Suprapubic skin (tissue), 4 donors: ENCODE measurements around the gene RPS18. TPM values are rescaled to one million over a fixed set of nuclear protein-coding genes. Genes with fewer than 3 reads are reported as not detected.

Source experiments
- DNase-seq, 2 donors: peaks; one replicate each; pipeline ENCODE4 v3.0.0-alpha.2; 2019; ENCODE audit warnings: low spot score in 2 of 2
- H3K27ac ChIP-seq: fragments of 200-600 bp; sonication (generic); one replicate; pipeline ENCODE4 v1.5.1; 2019
- H3K27me3 ChIP-seq: fragments of 200-600 bp; sonication (generic); one replicate; pipeline ENCODE4 v1.5.1; 2019
- H3K36me3 ChIP-seq: fragments of 200-600 bp; sonication (generic); one replicate; pipeline ENCODE4 v1.5.1; 2019
- H3K4me1 ChIP-seq: fragments of 200-600 bp; sonication (generic); one replicate; pipeline ENCODE4 v1.5.1; 2019
- H3K4me3 ChIP-seq: fragments of 200-600 bp; sonication (generic); one replicate; pipeline ENCODE4 v1.5.1; 2019; ENCODE audit warnings: mild to moderate bottlenecking
- H3K9me3 ChIP-seq: fragments of 200-600 bp; sonication (generic); one replicate; pipeline ENCODE4 v1.5.1; 2019
- EP300 ChIP-seq: sonication (generic); formaldehyde crosslinking; IDR thresholded peaks from one replicate; pipeline ENCODE4 v1.6.1; 2017; ENCODE audit warnings: antibody characterized with exemption
- POLR2A ChIP-seq, 2 donors: fragments of 450-650 bp; IDR thresholded peaks; one replicate each; pipeline ENCODE4 v1.6.1; 2017; ENCODE audit warnings: antibody characterized with exemption in 2 of 2, mild to moderate bottlenecking in 2 of 2, moderate library complexity in 2 of 2
- POLR2AphosphoS5 ChIP-seq, 3 donors: sonication (generic); formaldehyde crosslinking; IDR thresholded peaks; one replicate each; pipeline ENCODE4 v1.6.1; 2017; ENCODE audit warnings: antibody characterized with exemption in 3 of 3
- WGBS: methylation state at CpG from one replicate; pipeline ENCODE4 v1.1.5; 2018; 5-methylcytosine and 5-hydroxymethylcytosine counted together
- total RNA-seq, 4 donors: library from RNA; depleted of rRNA; stranded (reverse); fragments of >200 nt; gene quantifications; one replicate each; pipeline ENCODE4 v1.1.0, GENCODE V29; 2016
- TF ChIP-seq, protein P1 (sequence below), 2 donors: fragments of 200-600 bp in 1 of 2; fragments of 450-650 bp in 1 of 2; sonication (generic) in 1 of 2; IDR thresholded peaks; one replicate each; pipeline ENCODE4 v1.5.1; 2016 to 2019; ENCODE audit warnings: antibody characterized with exemption in 2 of 2, mild to moderate bottlenecking in 1 of 2, moderate library complexity in 1 of 2

Gene RPS18
- total RNA-seq, 4 donors from 2014 or later = 2,261 to 4,381 (median 4,042) TPM

DNA sequence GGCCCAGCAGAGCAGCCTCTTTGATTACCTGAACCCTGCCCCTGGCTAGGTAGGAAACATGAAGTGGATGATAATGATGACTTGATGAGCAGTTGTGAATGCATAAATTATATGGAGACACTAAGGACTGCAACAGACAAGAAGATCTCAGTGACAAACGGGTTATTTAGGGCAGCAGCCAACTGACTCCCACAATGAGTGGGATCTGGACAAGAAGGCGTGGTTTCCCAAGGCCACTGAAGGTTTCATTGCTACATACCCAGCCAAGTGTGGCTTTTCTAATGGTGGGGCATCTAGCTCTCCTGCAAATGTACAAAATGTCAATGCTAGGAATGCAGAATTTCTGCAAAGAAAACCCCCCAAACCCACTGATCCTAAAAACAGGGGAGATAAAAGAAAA, 34.1 kb upstream of the RPS18 start:
- H3K27ac ChIP-seq = no peak overlapping the region
- H3K9me3 ChIP-seq = no peaks in the 10 kb centered on the region
- H3K4me3 ChIP-seq = no peak overlapping the region
- no peak for DNase-seq
- no peaks in the 10 kb centered on the region for H3K4me1 ChIP-seq
- WGBS = 63% methylated on average over 2 of the region's 2 CpGs
- H3K36me3 ChIP-seq = no peaks in the 10 kb centered on the region
- TF ChIP-seq, protein P1, sequence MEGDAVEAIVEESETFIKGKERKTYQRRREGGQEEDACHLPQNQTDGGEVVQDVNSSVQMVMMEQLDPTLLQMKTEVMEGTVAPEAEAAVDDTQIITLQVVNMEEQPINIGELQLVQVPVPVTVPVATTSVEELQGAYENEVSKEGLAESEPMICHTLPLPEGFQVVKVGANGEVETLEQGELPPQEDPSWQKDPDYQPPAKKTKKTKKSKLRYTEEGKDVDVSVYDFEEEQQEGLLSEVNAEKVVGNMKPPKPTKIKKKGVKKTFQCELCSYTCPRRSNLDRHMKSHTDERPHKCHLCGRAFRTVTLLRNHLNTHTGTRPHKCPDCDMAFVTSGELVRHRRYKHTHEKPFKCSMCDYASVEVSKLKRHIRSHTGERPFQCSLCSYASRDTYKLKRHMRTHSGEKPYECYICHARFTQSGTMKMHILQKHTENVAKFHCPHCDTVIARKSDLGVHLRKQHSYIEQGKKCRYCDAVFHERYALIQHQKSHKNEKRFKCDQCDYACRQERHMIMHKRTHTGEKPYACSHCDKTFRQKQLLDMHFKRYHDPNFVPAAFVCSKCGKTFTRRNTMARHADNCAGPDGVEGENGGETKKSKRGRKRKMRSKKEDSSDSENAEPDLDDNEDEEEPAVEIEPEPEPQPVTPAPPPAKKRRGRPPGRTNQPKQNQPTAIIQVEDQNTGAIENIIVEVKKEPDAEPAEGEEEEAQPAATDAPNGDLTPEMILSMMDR (IDR thresholded peaks at IDR 0.05) = no peak
- TF ChIP-seq POLR2A (IDR thresholded peaks at IDR 0.05) (no peak), EP300 (no peak), POLR2AphosphoS5 (IDR thresholded peaks at IDR 0.05) (no peak)
- peaks cover 34% of the 10 kb centered on the region for H3K27me3 ChIP-seq

GRCh38 chr6:33241968-33242367, 29.9 kb upstream of the RPS18 start:
- no peaks in the 10 kb centered on the region for H3K4me1 ChIP-seq
- TF ChIP-seq POLR2AphosphoS5 (IDR thresholded peaks at IDR 0.05) (no peak), EP300 (no peak), POLR2A (IDR thresholded peaks at IDR 0.05) (no peak)
- TF ChIP-seq, protein P1 (IDR thresholded peaks at IDR 0.05) = no peak
- H3K4me3 ChIP-seq = no peak overlapping the region
- H3K36me3 ChIP-seq = no peaks in the 10 kb centered on the region
- no peak for DNase-seq
- peaks cover 16% of the 10 kb centered on the region for H3K27me3 ChIP-seq
- WGBS = 53% methylated on average over 3 of the region's 3 CpGs
- H3K27ac ChIP-seq = no peak overlapping the region
- H3K9me3 ChIP-seq = no peaks in the 10 kb centered on the region

GRCh38 chr6:33243476-33243875, 28.4 kb upstream of the RPS18 start:
- peaks cover 16% of the 10 kb centered on the region for H3K27me3 ChIP-seq
- DNase-seq = no peak
- H3K9me3 ChIP-seq = no peaks in the 10 kb centered on the region
- no peak overlapping the region for H3K27ac ChIP-seq
- H3K4me1 ChIP-seq = peaks cover 10% of the 10 kb centered on the region
- H3K4me3 ChIP-seq = no peak overlapping the region
- 25% methylated on average over 1 of the region's 1 CpG for WGBS
- TF ChIP-seq EP300 = no peak
- TF ChIP-seq, protein P1 (IDR thresholded peaks at IDR 0.05) = no peak
- TF ChIP-seq POLR2A (IDR thresholded peaks at IDR 0.05) = no peak
- no peak for TF ChIP-seq POLR2AphosphoS5 (IDR thresholded peaks at IDR 0.05)
- H3K36me3 ChIP-seq = no peaks in the 10 kb centered on the region

DNA sequence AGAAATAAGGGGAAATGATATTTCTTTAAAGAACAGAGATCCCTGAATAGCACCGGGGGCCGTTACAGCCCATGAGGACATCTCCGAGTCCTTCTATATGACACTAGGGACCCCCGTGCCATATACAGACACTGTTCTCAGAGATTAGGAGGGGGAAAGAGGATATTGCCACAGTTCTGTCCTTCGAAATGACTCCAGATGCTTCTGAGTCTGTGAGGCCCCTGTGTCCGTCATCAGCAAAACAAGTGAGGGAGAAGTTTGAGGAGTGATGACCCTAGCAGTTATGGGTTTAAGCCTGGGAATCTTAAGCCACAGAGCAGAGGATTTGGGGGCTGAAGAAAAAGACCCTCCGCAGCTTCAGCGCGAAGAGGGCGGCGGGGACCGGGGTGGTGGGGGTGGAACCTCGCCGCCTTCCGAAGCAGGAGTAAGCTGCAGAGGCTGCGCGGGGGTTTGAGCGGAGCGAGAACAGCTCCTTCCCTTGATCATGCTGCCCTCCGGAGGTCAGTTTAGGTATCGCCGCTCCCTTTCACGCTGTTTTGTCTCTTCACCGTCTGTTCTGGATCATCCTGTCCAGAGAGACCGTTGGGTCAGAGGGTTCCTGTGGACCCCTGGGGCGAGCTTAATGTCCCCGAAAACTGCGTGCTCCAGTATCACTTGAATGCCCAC, 23.8 kb upstream of the RPS18 start:
- WGBS = 8% methylated on average over 15 of the region's 28 CpGs
- Histone ChIP-seq H3K27me3 (no peaks in the 10 kb centered on the region), H3K4me1 (peaks cover 34% of the 10 kb centered on the region), H3K9me3 (no peaks in the 10 kb centered on the region), H3K4me3 (peak overlapping the region; percentile 71), H3K36me3 (peaks cover 17% of the 10 kb centered on the region), H3K27ac (peak overlapping the region; percentile 96)
- DNase-seq = peak; percentile 94 to 96
- TF ChIP-seq, protein P1 (IDR thresholded peaks at IDR 0.05) = peak; percentile 95 to 96
- no peak for TF ChIP-seq POLR2AphosphoS5 (IDR thresholded peaks at IDR 0.05)

GRCh38 chr6:33248643-33248931, 23.3 kb upstream of the RPS18 start:
- TF ChIP-seq POLR2A (IDR thresholded peaks at IDR 0.05) = no peak
- TF ChIP-seq EP300 = no peak
- no peak for TF ChIP-seq POLR2AphosphoS5 (IDR thresholded peaks at IDR 0.05)
- TF ChIP-seq, protein P1 (IDR thresholded peaks at IDR 0.05) = no peak
- Histone ChIP-seq H3K4me1 (peaks cover 34% of the 10 kb centered on the region), H3K36me3 (peaks cover 17% of the 10 kb centered on the region), H3K4me3 (peak overlapping the region; percentile 71), H3K27ac (peak overlapping the region; percentile 96), H3K27me3 (no peaks in the 10 kb centered on the region), H3K9me3 (no peaks in the 10 kb centered on the region)
- no peak for DNase-seq
- WGBS = under 1% methylated on average over 14 of the region's 18 CpGs
